ENCODE results near the gene MUS81. TPM values are rescaled to one million over a fixed set of nuclear protein-coding genes. Genes with fewer than 3 reads are reported as not detected.

MUS81 gene
- total and polyA plus RNA-seq, 9 of the 15 experiments (the other 6 are each of a cell fraction or from before 2014, with no cell fraction given) = 13.4 to 118 (median 53.7) TPM

DNA sequence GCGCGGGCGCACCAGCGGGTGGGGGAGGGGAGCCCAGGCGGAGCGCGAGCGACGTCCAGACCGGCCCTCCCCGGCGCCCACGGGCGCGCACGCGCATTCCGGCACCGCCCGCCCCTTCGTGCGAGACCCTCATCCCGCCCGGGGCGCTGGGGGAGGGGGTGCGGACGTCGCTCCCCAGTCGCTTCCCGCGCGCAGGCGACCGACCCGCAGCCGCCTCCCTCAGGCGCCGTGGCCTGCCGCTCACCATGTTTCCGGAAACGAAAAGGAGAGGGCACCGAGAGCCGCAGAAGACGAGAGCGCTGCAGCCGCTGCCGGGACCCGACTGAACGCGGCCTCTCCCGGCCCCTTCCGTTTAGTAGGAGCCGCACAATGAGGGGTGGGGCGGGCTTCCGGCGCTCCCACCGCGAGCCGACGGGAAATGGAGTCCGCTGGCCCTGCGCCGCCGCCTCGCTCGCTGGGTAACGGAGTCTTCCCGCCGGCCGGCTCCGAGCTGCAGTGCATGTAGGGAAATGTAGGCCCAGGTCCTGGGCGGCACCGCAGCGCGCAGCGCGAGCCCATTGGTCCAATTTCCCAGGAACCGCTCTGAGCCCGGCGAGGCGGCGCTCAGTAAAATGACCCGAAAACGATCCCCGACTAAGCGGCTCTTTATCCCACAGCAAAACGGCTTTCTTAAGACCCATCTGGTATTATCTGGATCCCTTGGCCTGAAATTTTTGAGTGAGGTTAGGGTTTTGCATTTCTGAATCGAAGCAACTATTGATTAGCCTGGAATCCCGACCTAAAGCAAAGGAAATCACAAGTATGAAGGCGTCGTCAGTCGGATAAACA, 2.2 kb upstream of the MUS81 start, which contains the start of gene CFL1 (continued):
- TF ChIP-seq, protein P1, sequence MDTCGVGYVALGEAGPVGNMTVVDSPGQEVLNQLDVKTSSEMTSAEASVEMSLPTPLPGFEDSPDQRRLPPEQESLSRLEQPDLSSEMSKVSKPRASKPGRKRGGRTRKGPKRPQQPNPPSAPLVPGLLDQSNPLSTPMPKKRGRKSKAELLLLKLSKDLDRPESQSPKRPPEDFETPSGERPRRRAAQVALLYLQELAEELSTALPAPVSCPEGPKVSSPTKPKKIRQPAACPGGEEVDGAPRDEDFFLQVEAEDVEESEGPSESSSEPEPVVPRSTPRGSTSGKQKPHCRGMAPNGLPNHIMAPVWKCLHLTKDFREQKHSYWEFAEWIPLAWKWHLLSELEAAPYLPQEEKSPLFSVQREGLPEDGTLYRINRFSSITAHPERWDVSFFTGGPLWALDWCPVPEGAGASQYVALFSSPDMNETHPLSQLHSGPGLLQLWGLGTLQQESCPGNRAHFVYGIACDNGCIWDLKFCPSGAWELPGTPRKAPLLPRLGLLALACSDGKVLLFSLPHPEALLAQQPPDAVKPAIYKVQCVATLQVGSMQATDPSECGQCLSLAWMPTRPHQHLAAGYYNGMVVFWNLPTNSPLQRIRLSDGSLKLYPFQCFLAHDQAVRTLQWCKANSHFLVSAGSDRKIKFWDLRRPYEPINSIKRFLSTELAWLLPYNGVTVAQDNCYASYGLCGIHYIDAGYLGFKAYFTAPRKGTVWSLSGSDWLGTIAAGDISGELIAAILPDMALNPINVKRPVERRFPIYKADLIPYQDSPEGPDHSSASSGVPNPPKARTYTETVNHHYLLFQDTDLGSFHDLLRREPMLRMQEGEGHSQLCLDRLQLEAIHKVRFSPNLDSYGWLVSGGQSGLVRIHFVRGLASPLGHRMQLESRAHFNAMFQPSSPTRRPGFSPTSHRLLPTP (IDR thresholded peaks at IDR 0.05; ENCODE audit: borderline replicate concordance, extremely low read depth, insufficient read length) = no peak
- TF ChIP-seq CREM (IDR thresholded peaks at IDR 0.05; ENCODE audit: low read depth) (peak; percentile 90), ZNF644 (tag; IDR thresholded peaks at IDR 0.05; ENCODE audit: low read depth) (peak; percentile 61; the same call in 1 of the 2 replicates), TEAD1 (CRISPR knock-in tag; IDR thresholded peaks at IDR 0.05) (peak; percentile 32 to 45; a peak in 1 of 4 replicates), FOXJ2 (tag; IDR thresholded peaks at IDR 0.05) (no peak)

DNA sequence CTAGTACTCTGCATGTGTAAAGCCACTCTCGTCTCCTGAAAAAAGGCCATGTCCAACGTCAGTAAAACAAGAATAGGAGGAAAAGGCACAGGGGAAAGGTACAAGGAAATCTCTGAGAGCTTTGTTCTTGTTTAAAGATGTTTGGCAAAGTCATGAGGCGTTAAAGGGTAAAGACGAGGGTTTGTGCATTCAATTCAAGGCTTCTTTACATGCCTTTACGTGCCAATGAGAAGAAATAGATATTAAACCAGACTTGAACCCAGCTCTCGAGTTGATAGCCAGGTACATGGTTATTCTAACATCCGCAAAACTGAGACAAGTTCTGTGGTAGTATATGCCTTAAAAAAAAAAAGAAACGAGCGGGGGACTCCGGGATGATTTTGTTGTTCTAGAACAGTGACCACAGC, 1.5 kb upstream of the MUS81 start:
- ChIA-PET CTCF (ENCODE audit: low intra/inter-chr PET ratio) (interaction anchor here (1.1 kb wide), 1 partner anchor 41 kb away, joined by 4 read pairs; no protein-coding TSS in a partner anchor), POLR2A (interaction anchor here (0.6 to 5.6 kb wide), 31 partner anchors 9 to 791 kb away, joined by 3 to 151 read pairs (median 4); partner anchors contain the start of genes AP5B1, CCDC85B, FIBP and FOSL1)
- Histone ChIP-seq H3K4me3 (peak overlapping the region; percentile 95), H3K4me1 (replicated peaks in 1 of 2; ENCODE audit: control insufficient read depth in 2 of 2, insufficient read depth in 2 of 2, low read length in 2 of 2) (peaks cover 14 to 71% of the 10 kb centered on the region in 2 experiments), H4K20me1 (replicated peaks; ENCODE audit: control insufficient read depth, insufficient read depth, low read length) (peaks cover 22% of the 10 kb centered on the region), H3K9me1 (ENCODE audit: control insufficient read depth, insufficient read depth, low read length) (peaks cover 11% of the 10 kb centered on the region), H3K79me2 (ENCODE audit: control insufficient read depth, insufficient read depth, low read length) (peaks cover 68% of the 10 kb centered on the region), H2AFZ (ENCODE audit: low read depth, low read length) (peak overlapping the region; percentile 69), H3K9me3 (replicated peaks; ENCODE audit: control insufficient read depth, insufficient read depth, low read depth, low read length) (no peaks in the 10 kb centered on the region), H3K27ac (ENCODE audit: extremely low read depth, low read depth, low read length) (peak overlapping the region; percentile 96), H3K36me3 (ENCODE audit: control insufficient read depth, insufficient read depth, low read length) (peaks cover 57% of the 10 kb centered on the region), H3K9ac (ENCODE audit: insufficient read depth in 1 of 2, low read depth in 2 of 2, low read length in 2 of 2) (peak overlapping the region; percentile 99 to 100), H3K4me2 (ENCODE audit: insufficient read depth, low read length) (peak overlapping the region; percentile 95), H3K27me3 (ENCODE audit: control insufficient read depth in 2 of 2, insufficient read depth in 2 of 2, low read length in 2 of 2) (no peaks in the 10 kb centered on the region; a peak in 1 of 5 replicates)
- no peak for DNase-seq (ENCODE audit: extremely low read depth in 1 of 4, low spot score in 3 of 4)
- TSS peak; percentile 23 for BruUV-seq (replicated peaks)
- intact Hi-C loops (cut with micrococcal nuclease) (loop anchor here (5.0 kb wide), 1 partner anchor 44 kb away; the partner anchor contains the start of gene FOSL1), in situ Hi-C loops (cut with MboI) (no loop called here)
- no peak for FAIRE-seq
- no peak for ATAC-seq
- under 1% methylated on average over 10 of the region's 10 CpGs for WGBS (ENCODE audit: insufficient coverage, low coverage, missing lambda C conversion rate)
- TF ChIP-seq, protein P2, sequence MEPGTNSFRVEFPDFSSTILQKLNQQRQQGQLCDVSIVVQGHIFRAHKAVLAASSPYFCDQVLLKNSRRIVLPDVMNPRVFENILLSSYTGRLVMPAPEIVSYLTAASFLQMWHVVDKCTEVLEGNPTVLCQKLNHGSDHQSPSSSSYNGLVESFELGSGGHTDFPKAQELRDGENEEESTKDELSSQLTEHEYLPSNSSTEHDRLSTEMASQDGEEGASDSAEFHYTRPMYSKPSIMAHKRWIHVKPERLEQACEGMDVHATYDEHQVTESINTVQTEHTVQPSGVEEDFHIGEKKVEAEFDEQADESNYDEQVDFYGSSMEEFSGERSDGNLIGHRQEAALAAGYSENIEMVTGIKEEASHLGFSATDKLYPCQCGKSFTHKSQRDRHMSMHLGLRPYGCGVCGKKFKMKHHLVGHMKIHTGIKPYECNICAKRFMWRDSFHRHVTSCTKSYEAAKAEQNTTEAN (CRISPR knock-in tag; IDR thresholded peaks at IDR 0.05) = no peak; the same call in 1 of the 2 replicates
- no peak for TF ChIP-seq ZNF408 (CRISPR knock-in tag; IDR thresholded peaks at IDR 0.05; ENCODE audit: low read depth)
- TF ChIP-seq ETV5 (CRISPR knock-in tag; IDR thresholded peaks at IDR 0.05; ENCODE audit: low read depth) = no peak
- no peak for TF ChIP-seq ZNF583 (CRISPR knock-in tag; IDR thresholded peaks at IDR 0.05)
- no peak for TF ChIP-seq KDM1A (IDR thresholded peaks at IDR 0.05)
- TF ChIP-seq, protein P3, sequence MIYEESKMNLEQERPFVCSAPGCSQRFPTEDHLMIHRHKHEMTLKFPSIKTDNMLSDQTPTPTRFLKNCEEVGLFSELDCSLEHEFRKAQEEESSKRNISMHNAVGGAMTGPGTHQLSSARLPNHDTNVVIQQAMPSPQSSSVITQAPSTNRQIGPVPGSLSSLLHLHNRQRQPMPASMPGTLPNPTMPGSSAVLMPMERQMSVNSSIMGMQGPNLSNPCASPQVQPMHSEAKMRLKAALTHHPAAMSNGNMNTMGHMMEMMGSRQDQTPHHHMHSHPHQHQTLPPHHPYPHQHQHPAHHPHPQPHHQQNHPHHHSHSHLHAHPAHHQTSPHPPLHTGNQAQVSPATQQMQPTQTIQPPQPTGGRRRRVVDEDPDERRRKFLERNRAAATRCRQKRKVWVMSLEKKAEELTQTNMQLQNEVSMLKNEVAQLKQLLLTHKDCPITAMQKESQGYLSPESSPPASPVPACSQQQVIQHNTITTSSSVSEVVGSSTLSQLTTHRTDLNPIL (CRISPR knock-in tag; IDR thresholded peaks at IDR 0.05) = no peak
- TF ChIP-seq NR2F6 (CRISPR knock-in tag; IDR thresholded peaks at IDR 0.05) = no peak
- TF ChIP-seq POLR2A (conservative IDR thresholded peaks at IDR 0.05) = no peak
